ENCODE measurements around the gene TJP3. TPM values are rescaled to one million over a fixed set of nuclear protein-coding genes. Genes with fewer than 3 reads are reported as not detected.
A peak's percentile ranks its signal among the peaks of the same experiment; 100 is the strongest.

Gene TJP3
- total and polyA plus RNA-seq, 2 experiments from 2014 or later = 18.2 to 23.9 TPM

- TF ChIP-seq NANOG (IDR thresholded peaks at IDR 0.05; ENCODE audit: borderline replicate concordance) (no peak), ZNF114 (CRISPR knock-in tag; IDR thresholded peaks at IDR 0.05) (no peak), ETS1 (IDR thresholded peaks at IDR 0.05) (no peak), JUNB (IDR thresholded peaks at IDR 0.05; ENCODE audit: unreplicated experiment) (no peak), REST (IDR thresholded peaks at IDR 0.05; ENCODE audit: unreplicated experiment) (no peak), STAT1 (IDR thresholded peaks at IDR 0.05; ENCODE audit: unreplicated experiment) (no peak), CTCF (conservative IDR thresholded peaks at IDR 0.05; ENCODE audit: low read depth in 2 of 2) (no peak), POLR2AphosphoS5 (IDR thresholded peaks at IDR 0.05; ENCODE audit: low read depth) (no peak), ZNF331 (CRISPR knock-in tag; IDR thresholded peaks at IDR 0.05; ENCODE audit: low read depth) (no peak), EZH2 (IDR thresholded peaks at IDR 0.05; ENCODE audit: low read depth, unreplicated experiment) (no peak)
- Histone ChIP-seq H3K4me2 (no peak overlapping the region), H3K9me2 (ENCODE audit: insufficient read depth) (no peaks in the 10 kb centered on the region), H2AFZ (no peak overlapping the region), H3K27me3 (ENCODE audit: insufficient read depth) (no peaks in the 10 kb centered on the region), H3K79me2 (replicated peaks; ENCODE audit: insufficient read depth) (0 out of 2 replicates have a peak, but pooled peaks cover 4% of the 10 kb centered on the region), H3F3A (replicated peaks; ENCODE audit: low read depth) (no peaks in the 10 kb centered on the region), H3K36me3 (ENCODE audit: insufficient read depth) (no peaks in the 10 kb centered on the region), H3K4me3 (no peak overlapping the region), H3K27ac (ENCODE audit: low read depth) (peak overlapping the region; percentile 39; the same call in 1 of the 2 replicates), H4K20me1 (replicated peaks; ENCODE audit: insufficient read depth) (no peaks in the 10 kb centered on the region; the same call in 1 of the 2 replicates), H3K4me1 (ENCODE audit: insufficient read depth) (peaks cover 6% of the 10 kb centered on the region; the same call in 1 of the 2 replicates)
- Mint-ChIP-seq H3K27ac (peak overlapping the region; percentile 56; the same call in 1 of the 2 replicates), H3K27me3 (ENCODE audit: insufficient read depth, low read depth, poor library complexity) (peaks cover 9% of the 10 kb centered on the region), H3K9me3 (no peaks in the 10 kb centered on the region), H3K4me3 (no peak overlapping the region), H3K36me3 (ENCODE audit: low read depth) (peaks cover 8% of the 10 kb centered on the region; the same call in 2 of the 3 replicates), H3K4me1 (peaks cover 22% of the 10 kb centered on the region)
- ATAC-seq = no peak
- no peak for DNase-seq (ENCODE audit: low spot score)
These were observed 39.7 kb upstream of the TJP3 start for GRCh38 chr19:3668331-3669081.

Measured in GM23338 (cell line).